Activated T-helper 9 cell treated with anti-CD3 and anti-CD28 coated beads, Interleukin-2, amount 50 U/mL, for 16 hours (primary cell): ENCODE measurements around the gene NEUROD1.
"Not testable (repeated sequence)": the region's sequence is repeated elsewhere in the genome, so short reads cannot be mapped to it uniquely, and the experiment has no call there.

Experiments used
- DNase-seq: peaks from one replicate; pipeline ENCODE4 v3.0.0-alpha.2; 2020; ENCODE audit warnings: low read depth

NEUROD1 gene

GRCh38 chr2:181680055-181680936 lies at the start of gene NEUROD1:
Gene NEUROD1 (minus strand): TSS chr2:181680517. CDS start chr2:181678860, 1,657 bp downstream.
- DNase-seq: no peak

- no peak for DNase-seq
These were observed 45.2 kb upstream of the NEUROD1 start for GRCh38 chr2:181725476-181725875.

GRCh38 chr2:181724662-181725061 lies 44.3 kb upstream of the NEUROD1 start:
- no peak for DNase-seq

- DNase-seq: no peak
These were observed 43.4 kb upstream of the NEUROD1 start for GRCh38 chr2:181723731-181724130.

GRCh38 chr2:181715033-181715630 lies 34.8 kb upstream of the NEUROD1 start:
- DNase-seq: peak; percentile 28

GRCh38 chr2:181711051-181711450 lies 30.7 kb upstream of the NEUROD1 start:
- DNase-seq: not testable (repeated sequence)

- DNase-seq: not testable (repeated sequence)
These were observed 22.2 kb upstream of the NEUROD1 start for GRCh38 chr2:181702519-181702918.

GRCh38 chr2:181698223-181698622 lies 17.9 kb upstream of the NEUROD1 start:
- no peak for DNase-seq

GRCh38 chr2:181697571-181697970 lies 17.3 kb upstream of the NEUROD1 start:
- DNase-seq: no peak

GRCh38 chr2:181697126-181697525 lies 16.8 kb upstream of the NEUROD1 start:
- no peak for DNase-seq

- DNase-seq: no peak
These were observed 14.0 kb upstream of the NEUROD1 start for GRCh38 chr2:181694271-181694670.

GRCh38 chr2:181690860-181691259 lies 10.5 kb upstream of the NEUROD1 start:
- no peak for DNase-seq

GRCh38 chr2:181686576-181687185 lies 6.4 kb upstream of the NEUROD1 start:
- no peak for DNase-seq

GRCh38 chr2:181685150-181685688 lies 4.9 kb upstream of the NEUROD1 start:
- no peak for DNase-seq

GRCh38 chr2:181684454-181685149 lies 4.3 kb upstream of the NEUROD1 start:
- DNase-seq: no peak

- no peak for DNase-seq
These were observed 3.5 kb upstream of the NEUROD1 start for GRCh38 chr2:181683518-181684453.

- no peak for DNase-seq
These were observed 2.6 kb upstream of the NEUROD1 start for GRCh38 chr2:181682795-181683517.

GRCh38 chr2:181682026-181682789 lies 1.9 kb upstream of the NEUROD1 start:
- DNase-seq: no peak
